Activated naive CD4-positive, alpha-beta T cell treated with Interleukin-2 at 50 U/mL for 16 hours (primary cell): ENCODE measurements around the gene PARP12.
A peak's percentile ranks its signal among the peaks of the same experiment; 100 is the strongest.
"Not testable (repeated sequence)": the region's sequence is repeated elsewhere in the genome, so short reads cannot be mapped to it uniquely, and the experiment has no call there.

Source experiments
- DNase-seq: peaks from one replicate; pipeline ENCODE4 v3.0.0-alpha.2; 2020

Gene PARP12

GRCh38 chr7:140062528-140063299 is at the start of gene PARP12:
Gene PARP12, minus strand, starts transcription at chr7:140062951. Its CDS starts 104 bp downstream, at chr7:140062847.
- DNase-seq: peak; percentile 86

DNA sequence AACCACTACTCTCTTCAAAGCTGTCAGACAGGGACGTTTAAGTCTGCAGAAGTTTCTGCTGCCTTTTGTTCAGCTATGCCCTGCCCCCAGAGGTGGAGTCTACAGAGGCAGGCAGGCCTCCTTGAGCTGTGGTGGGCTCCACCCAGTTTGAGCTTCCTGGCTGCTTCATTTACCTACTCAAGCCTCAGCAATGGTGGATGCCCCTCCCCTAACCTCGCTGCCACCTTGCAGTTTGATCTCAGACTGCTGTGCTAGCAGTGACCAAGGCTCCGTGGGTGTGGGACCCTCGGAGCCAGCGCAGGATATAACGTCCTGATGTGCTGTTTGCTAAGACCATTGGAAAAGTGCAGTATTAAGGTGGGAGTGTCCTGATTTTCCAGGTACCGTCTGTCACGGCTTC is 46.0 kb upstream of the PARP12 start:
- not testable (repeated sequence) for DNase-seq

DNA sequence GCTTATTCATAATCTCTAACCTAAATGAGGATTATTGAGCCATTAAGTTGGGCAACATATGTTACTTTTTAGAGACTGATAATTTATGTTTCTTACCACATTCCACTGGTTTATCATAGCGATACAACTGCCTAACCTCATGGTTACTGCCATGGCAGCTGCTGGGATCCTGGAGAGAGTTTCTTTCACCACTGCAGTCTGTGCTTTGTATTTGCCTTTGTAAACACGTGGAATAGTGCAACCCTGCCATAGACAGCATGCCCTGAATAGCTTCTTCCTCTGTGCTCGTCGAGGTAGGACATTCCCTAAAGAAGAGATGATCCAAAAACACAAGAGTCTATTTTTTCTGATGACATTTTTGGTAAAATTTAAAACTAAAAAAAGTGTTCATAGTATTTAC is 33.7 kb upstream of the PARP12 start:
- no peak for DNase-seq

- no peak for DNase-seq
These were observed 30.6 kb upstream of the PARP12 start for GRCh38 chr7:140093375-140093774.

GRCh38 chr7:140085447-140085846 is 22.7 kb upstream of the PARP12 start:
- DNase-seq: no peak

DNA sequence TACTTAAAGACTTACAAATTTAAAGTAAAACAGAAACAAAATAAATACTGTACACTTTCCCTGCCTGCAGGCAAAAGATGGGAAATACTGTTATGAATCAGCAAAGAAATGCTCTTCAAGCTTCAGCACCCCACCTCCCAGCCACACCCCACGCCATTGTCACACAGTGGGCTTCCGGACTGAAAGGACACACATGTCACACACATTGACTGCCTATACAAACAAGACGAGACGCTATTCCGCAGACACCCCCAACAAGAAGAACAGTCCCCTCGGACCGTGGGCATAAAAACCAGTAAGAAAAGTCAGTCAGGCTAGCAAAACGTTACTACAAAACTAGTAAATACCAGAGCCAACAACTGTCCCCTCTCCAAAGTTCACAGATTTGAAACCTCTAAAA is 22.2 kb upstream of the PARP12 start:
- DNase-seq: peak; percentile 61

- no peak for DNase-seq
These were observed 21.4 kb upstream of the PARP12 start for GRCh38 chr7:140084142-140084655.

DNA sequence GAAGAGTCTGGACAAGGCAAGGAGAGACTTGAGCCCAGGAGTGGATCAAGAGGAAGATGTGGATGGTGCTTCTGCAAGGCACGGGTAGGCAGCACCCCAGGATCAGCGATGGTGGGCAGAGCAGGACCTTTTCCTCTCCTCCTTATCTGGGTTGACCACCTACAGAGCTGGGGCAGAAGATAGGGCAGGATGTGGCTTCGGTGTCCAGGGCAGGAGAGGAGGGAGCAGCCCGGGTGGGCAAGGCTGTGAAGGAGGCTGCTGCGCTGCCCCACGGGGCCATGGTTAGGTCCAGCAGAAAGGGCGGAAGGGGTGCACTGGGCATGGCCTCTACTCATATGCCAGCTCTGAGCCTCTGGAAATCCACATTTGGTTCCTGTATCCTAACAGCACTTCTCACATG is 20.0 kb upstream of the PARP12 start:
- no peak for DNase-seq

- DNase-seq: no peak
These were observed 19.1 kb upstream of the PARP12 start for GRCh38 chr7:140081774-140082425.

DNA sequence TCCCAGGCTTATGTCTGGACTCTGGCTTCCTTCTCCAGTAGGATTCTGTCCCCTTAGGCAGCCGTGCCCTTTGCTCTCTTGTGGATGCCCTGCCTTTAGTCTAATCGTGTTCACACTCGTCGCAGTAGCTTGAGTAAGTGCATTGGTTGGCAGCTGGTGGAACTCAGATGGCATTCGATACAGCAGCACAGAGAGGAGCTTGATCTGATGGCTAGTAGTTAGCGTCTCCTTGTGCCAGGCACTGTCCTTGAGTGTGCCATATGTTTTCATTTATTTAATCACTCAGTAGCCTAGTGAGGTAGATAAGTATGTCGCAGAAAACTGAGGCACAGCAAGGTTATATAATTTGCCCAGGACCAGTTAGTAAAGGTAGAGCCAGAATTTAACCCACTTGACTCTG is 18.2 kb upstream of the PARP12 start:
- DNase-seq: no peak

DNA sequence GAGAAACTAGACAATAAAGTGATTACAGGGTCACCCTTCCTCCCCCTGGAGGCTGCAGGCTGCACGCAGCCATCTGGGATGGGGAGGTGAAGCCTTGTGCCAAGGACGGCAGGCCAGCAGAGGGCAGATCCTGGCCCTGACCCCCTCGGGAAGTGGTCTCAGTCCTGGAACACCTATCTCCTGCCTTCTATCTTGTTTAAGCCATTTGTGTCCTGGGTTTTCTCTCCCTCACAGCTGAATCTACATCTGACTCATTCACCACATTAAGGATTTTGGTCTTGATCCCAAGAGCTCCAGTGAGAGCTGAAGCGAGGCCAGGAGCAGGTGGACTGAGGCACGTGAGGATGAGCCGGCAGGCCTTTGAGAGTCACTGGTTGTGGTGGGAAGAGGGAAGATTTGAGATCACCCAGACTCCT is 16.4 kb upstream of the PARP12 start:
- no peak for DNase-seq

GRCh38 chr7:140078392-140078791 is 15.6 kb upstream of the PARP12 start:
- DNase-seq: no peak

DNA sequence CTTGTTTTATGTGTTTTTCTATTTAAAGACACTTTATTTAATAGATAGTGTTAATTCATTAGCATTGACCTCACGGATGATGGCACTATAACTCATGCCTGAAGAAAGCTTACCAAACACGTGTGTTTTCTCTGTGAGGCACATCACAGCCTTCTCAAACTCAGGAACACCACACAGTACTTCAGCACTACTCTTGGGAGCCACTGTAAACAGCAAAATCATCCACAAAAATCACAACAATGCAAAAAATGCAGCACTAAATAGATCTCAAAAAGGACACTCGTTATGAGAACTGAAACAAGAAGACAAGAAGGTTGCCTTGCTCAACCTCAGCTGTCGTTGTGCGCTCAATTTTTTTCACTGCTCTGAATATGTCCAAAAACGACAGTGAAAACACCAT is 12.0 kb upstream of the PARP12 start:
- no peak for DNase-seq

GRCh38 chr7:140070546-140070945 is 7.8 kb upstream of the PARP12 start:
- no peak for DNase-seq

- DNase-seq: no peak
These were observed 6.7 kb upstream of the PARP12 start for GRCh38 chr7:140069298-140069949.

- no peak for DNase-seq
These were observed 5.3 kb upstream of the PARP12 start for GRCh38 chr7:140068033-140068432.

DNA sequence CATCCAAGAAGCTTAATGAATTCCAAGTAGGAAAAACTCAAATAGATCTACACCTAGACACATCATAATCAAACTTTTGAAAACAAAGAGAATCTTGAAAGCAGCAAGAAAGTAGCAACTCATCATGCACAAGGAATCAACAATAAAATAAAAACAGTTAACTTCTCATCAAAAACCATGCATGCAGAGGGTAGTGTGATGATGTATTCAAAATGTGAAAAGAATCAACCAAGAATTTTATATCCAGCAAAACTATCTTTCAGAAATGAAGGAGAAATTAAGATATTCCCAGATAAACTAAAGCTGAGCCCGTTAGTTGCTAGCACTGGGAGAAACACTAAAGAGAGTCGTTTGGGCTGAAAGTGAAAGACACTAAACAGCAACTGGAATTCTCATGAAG is 4.3 kb upstream of the PARP12 start:
- no peak for DNase-seq

DNA sequence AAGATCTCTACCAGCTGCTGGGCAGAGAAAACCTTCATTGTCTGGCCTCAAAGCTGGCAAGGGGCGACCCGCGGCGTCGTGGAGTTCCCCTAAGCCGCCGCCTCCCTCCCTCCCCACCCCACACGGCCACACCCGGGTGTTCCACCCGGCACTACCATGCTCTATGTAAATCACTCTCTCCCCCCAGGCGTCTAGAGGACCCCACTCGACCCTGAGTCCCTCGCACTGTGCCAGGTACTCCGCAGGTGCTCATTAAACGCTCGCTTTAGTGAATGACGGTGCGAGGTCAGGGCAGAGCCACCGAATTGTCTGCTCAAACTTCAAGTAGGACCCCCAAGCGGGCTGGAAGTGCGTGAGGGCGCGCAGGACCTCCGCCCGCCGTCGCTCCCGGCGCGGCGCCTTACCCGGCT is 628 bp downstream of the PARP12 start:
- DNase-seq: peak; percentile 57

GRCh38 chr7:140061607-140061930 is 1.2 kb downstream of the PARP12 start:
- DNase-seq: no peak

DNA sequence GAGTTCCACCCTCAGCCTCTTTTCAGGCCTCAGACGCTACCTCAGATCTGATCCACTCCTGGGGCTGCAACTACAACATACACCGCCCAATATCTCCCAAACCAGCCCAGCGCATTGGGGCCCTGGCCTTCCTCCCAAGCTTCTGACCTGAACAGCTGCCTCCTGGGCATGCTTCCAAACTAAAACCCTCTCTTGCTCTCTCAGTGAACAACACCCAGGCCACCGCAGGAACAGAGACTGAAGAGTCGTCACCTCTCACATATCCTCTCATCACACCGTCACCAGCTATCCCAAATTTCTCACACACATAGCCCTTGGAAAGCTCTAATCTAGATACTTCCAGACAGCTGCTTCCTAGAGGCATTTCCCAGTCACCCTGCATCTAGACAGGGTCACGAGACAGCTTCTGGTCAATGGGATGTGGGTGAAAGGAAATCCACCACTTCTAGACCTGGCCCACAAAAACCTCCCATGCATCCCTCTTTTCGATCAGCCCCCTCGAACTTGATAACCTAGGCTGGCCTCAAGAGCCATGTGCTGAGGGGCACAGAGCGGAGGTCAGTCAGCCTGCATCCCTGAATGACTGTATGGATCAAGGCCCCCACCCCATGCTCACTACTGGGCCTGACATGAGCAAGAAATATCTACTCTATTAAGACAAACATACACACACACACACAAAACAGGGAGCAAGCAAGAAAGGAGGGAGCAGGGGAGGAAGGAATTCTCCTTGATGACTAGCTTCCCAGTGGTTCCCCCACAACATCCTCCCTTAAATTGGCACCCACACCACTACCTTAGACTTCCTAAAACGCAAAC is 1.8 kb downstream of the PARP12 start:
- DNase-seq: no peak

DNA sequence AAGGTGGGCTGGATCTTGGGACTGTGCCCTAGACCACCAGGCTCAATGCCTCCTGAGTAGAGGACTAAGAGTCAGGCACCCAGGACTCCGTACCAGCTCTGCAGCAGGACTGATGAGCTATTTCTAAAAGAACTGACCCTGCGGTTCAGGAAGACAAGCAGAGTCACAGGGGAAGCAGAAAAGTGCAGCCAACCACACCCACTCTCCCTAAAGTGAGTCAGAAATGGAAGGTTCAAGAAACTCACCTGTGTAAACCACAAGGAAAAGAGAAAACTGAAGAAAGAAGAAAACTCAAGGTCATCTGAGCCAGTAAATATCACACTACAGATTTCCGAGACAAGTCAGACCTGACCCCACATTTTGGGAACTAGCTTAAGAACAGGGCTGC is 2.5 kb downstream of the PARP12 start:
- no peak for DNase-seq

GRCh38 chr7:140059273-140060242 is 3.2 kb downstream of the PARP12 start:
- peak; percentile 56 for DNase-seq
